T-helper 2 cell treated with Interferon-gamma antibody and Interleukin-4, amounts not matched to agents 5 μg/mL and 100 μg/mL, for 36 hours (primary cell): Measurements from ENCODE around the gene DPH6.

Source experiments
- DNase-seq: peaks from one replicate; pipeline ENCODE4 v3.0.0; 2021; ENCODE audit warnings: low spot score
- H3K27ac Mint-ChIP-seq: one replicate; pipeline ENCODE4 v1.8.0; 2021; ENCODE audit warnings: mild to moderate bottlenecking, mixed read lengths
- H3K27me3 Mint-ChIP-seq: one replicate; pipeline ENCODE4 v1.8.0; 2021; ENCODE audit warnings: low read depth, mixed read lengths
- H3K36me3 Mint-ChIP-seq: one replicate; pipeline ENCODE4 v1.8.0; 2021; ENCODE audit warnings: low read depth, mixed read lengths
- H3K4me1 Mint-ChIP-seq: one replicate; pipeline ENCODE4 v1.8.0; 2021; ENCODE audit warnings: low read depth, mixed read lengths
- H3K4me3 Mint-ChIP-seq: one replicate; pipeline ENCODE4 v1.8.0; 2022; ENCODE audit warnings: mild to moderate bottlenecking, moderate library complexity, mixed read lengths
- H3K9me3 Mint-ChIP-seq: one replicate; pipeline ENCODE4 v1.8.0; 2021; ENCODE audit warnings: mixed read lengths

DPH6 gene

DNA sequence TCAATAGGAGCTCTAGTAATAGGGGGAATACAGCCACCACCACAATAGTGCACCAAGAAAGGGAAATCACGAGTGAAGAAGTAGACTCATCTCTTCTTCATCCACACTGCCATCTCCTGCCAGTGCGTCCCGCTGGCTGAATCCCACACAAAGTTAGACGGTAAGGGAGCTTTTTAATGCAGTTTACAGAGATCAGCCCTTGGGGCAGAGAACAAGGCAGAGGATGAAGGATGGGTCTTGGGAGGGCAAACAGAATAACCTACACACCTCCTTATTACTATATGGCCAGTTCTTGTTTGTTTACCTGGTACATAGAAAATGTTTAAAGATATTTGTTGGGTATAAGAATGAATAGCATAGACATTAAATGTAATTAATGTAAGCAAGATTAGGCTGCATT lies 11.0 kb upstream of the DPH6 start:
- Mint-ChIP-seq H3K4me1 (peaks cover 2% of the 10 kb centered on the region), H3K9me3 (no peaks in the 10 kb centered on the region), H3K27ac (no peak overlapping the region), H3K4me3 (no peak overlapping the region), H3K36me3 (no peaks in the 10 kb centered on the region), H3K27me3 (no peaks in the 10 kb centered on the region)
- DNase-seq, result no peak

DNA sequence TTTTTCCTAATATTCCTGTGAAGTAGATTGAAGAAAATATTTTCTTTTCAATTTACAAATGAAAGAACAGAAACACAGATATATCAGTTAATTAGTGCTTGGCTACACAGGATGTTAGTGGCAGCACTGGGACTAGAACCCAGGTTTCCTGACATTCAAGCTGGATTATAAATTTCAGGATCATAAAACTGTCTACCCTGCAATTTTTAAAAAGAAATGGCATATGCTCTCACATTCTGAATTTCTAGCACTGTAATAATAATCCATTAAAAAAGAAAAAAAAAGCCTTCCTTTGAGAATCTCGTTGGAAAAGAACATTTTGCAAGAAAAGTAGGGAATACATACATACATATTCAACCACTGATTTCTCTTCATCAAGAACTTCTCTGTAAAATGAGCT lies 9.3 kb upstream of the DPH6 start:
- no peak for DNase-seq
- H3K4me3 Mint-ChIP-seq, result no peak overlapping the region
- no peaks in the 10 kb centered on the region for H3K36me3 Mint-ChIP-seq
- no peaks in the 10 kb centered on the region for H3K27me3 Mint-ChIP-seq
- H3K27ac Mint-ChIP-seq, result no peak overlapping the region
- H3K4me1 Mint-ChIP-seq, result peaks cover 2% of the 10 kb centered on the region
- H3K9me3 Mint-ChIP-seq, result no peaks in the 10 kb centered on the region

- DNase-seq, result no peak
- no peak overlapping the region for H3K4me3 Mint-ChIP-seq
- H3K36me3 Mint-ChIP-seq, result no peaks in the 10 kb centered on the region
- H3K27ac Mint-ChIP-seq, result no peak overlapping the region
- H3K9me3 Mint-ChIP-seq, result no peaks in the 10 kb centered on the region
- peaks cover 5% of the 10 kb centered on the region for H3K4me1 Mint-ChIP-seq
- no peaks in the 10 kb centered on the region for H3K27me3 Mint-ChIP-seq
These were observed 5.0 kb upstream of the DPH6 start for GRCh38 chr15:35550957-35551356.

GRCh38 chr15:35549567-35549966 lies 3.6 kb upstream of the DPH6 start:
- H3K4me1 Mint-ChIP-seq, result peaks cover 15% of the 10 kb centered on the region
- H3K4me3 Mint-ChIP-seq, result no peak overlapping the region
- no peak for DNase-seq
- H3K9me3 Mint-ChIP-seq, result no peaks in the 10 kb centered on the region
- no peak overlapping the region for H3K27ac Mint-ChIP-seq
- no peaks in the 10 kb centered on the region for H3K36me3 Mint-ChIP-seq
- H3K27me3 Mint-ChIP-seq, result no peaks in the 10 kb centered on the region

- H3K27ac Mint-ChIP-seq, result no peak overlapping the region
- DNase-seq, result no peak
These were observed 2.5 kb upstream of the DPH6 start for GRCh38 chr15:35548435-35548834.

DNA sequence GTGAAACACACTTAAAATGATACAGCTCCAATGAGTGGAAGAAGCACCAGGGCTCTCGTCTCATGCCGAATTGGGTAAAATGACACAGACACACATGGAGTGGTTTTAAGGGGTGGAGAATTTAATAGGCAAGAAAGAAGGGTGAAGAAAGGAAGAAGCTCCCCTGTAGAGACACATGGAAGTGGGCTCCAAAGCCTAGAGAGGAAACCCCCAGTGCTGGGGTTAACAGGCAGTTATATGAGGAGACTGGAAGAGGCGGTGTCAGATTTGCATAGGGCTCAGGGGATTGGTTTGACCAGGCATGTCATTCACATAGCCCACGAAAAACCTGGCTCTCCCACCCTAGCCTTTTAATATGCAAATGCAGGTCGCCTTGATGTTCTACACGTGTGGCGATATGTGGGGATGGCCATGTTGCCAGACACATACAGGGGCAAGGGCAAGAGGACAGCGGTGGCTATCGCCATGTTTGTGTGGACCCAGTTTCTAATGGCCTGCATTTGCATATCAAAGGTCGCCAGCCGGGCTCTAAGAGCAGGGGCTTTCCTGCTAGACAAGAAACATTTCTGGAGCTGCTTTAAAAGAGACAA lies 1.9 kb upstream of the DPH6 start:
- H3K27ac Mint-ChIP-seq, result no peak overlapping the region
- no peak overlapping the region for H3K4me3 Mint-ChIP-seq
- peaks cover 15% of the 10 kb centered on the region for H3K4me1 Mint-ChIP-seq
- H3K36me3 Mint-ChIP-seq, result no peaks in the 10 kb centered on the region
- H3K27me3 Mint-ChIP-seq, result no peaks in the 10 kb centered on the region
- no peak for DNase-seq
- H3K9me3 Mint-ChIP-seq, result no peaks in the 10 kb centered on the region

More at GRCh38 chr15:35548435-35548834, 2.5 kb upstream of the DPH6 start:
- no peak overlapping the region for H3K4me3 Mint-ChIP-seq
- H3K9me3 Mint-ChIP-seq, result no peaks in the 10 kb centered on the region
- no peaks in the 10 kb centered on the region for H3K27me3 Mint-ChIP-seq
- H3K4me1 Mint-ChIP-seq, result peaks cover 15% of the 10 kb centered on the region
- no peaks in the 10 kb centered on the region for H3K36me3 Mint-ChIP-seq

- Mint-ChIP-seq H3K4me3 (peak overlapping the region; percentile 93), H3K27ac (peak overlapping the region; percentile 78)
These were observed 781 bp upstream of the DPH6 start for GRCh38 chr15:35546511-35547381.

GRCh38 chr15:35545316-35545823 lies 595 bp downstream of the DPH6 start:
- Mint-ChIP-seq H3K4me1 (peaks cover 15% of the 10 kb centered on the region), H3K36me3 (no peaks in the 10 kb centered on the region), H3K27me3 (no peaks in the 10 kb centered on the region), H3K4me3 (peak overlapping the region; percentile 93), H3K9me3 (no peaks in the 10 kb centered on the region), H3K27ac (peak overlapping the region; percentile 98)
- peak; percentile 16 for DNase-seq

More at GRCh38 chr15:35546511-35547381, 781 bp upstream of the DPH6 start:
- no peak for DNase-seq
- Mint-ChIP-seq H3K36me3 (no peaks in the 10 kb centered on the region), H3K27me3 (no peaks in the 10 kb centered on the region), H3K9me3 (no peaks in the 10 kb centered on the region), H3K4me1 (peaks cover 15% of the 10 kb centered on the region)

DNA sequence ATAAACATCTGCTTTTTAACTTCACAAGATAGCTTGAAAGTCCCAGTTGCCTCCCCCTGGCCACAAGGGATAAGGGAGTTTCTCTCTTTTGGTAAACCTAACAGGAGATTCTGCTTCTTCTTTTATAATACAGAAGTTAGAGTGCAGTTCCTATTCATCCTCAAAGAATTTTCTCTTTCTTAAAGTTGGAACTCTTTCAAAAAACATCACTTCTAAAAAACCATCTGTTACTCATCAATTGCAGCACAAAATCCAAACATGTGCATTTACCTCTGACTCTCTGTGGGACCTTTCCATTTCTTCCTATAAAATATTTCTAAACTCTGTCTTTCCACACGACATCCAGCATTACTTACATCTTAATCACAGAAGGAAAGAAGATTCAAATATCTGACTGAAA lies 5.1 kb downstream of the DPH6 start:
- DNase-seq, result no peak
- Mint-ChIP-seq H3K27me3 (no peaks in the 10 kb centered on the region), H3K4me3 (no peak overlapping the region), H3K9me3 (no peaks in the 10 kb centered on the region), H3K27ac (no peak overlapping the region), H3K36me3 (no peaks in the 10 kb centered on the region), H3K4me1 (peaks cover 10% of the 10 kb centered on the region)

GRCh38 chr15:35540021-35540420 lies 5.9 kb downstream of the DPH6 start:
- Mint-ChIP-seq H3K9me3 (no peaks in the 10 kb centered on the region), H3K27ac (no peak overlapping the region), H3K36me3 (no peaks in the 10 kb centered on the region), H3K4me3 (no peak overlapping the region), H3K27me3 (no peaks in the 10 kb centered on the region), H3K4me1 (peaks cover 5% of the 10 kb centered on the region)
- no peak for DNase-seq

DNA sequence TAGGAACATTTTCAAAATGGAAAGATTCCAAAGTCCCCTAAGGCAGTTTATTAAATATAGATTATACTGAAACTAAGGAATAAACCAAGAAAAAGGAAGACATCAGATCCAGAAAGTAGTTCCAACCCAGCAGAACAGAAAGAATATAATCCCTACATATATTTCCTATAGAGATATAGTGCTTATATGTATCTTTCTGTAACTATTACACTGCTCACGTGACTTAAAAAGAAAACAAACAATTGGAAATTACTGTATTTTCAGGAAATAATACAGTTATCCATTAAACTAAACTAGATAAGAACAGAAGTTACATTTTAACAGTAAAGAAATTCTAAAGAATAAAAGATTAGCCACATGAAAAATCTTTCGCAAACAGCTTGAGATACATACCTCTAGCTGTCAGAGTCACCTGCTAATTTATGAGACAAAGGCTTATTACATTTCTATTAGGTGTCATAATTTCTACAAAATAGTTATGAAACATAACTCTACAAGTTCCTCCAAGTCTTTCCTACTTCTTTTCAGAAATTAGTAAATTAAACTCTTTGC lies 10.5 kb downstream of the DPH6 start:
- no peaks in the 10 kb centered on the region for H3K27me3 Mint-ChIP-seq
- no peak overlapping the region for H3K4me3 Mint-ChIP-seq
- no peak for DNase-seq
- H3K9me3 Mint-ChIP-seq, result peaks cover 2% of the 10 kb centered on the region
- H3K36me3 Mint-ChIP-seq, result peaks cover 10% of the 10 kb centered on the region
- no peaks in the 10 kb centered on the region for H3K4me1 Mint-ChIP-seq
- no peak overlapping the region for H3K27ac Mint-ChIP-seq

GRCh38 chr15:35533130-35534110 lies 12.5 kb downstream of the DPH6 start:
- H3K4me1 Mint-ChIP-seq, result no peaks in the 10 kb centered on the region
- H3K4me3 Mint-ChIP-seq, result no peak overlapping the region
- no peak for DNase-seq
- H3K36me3 Mint-ChIP-seq, result peaks cover 24% of the 10 kb centered on the region
- H3K9me3 Mint-ChIP-seq, result peaks cover 17% of the 10 kb centered on the region
- H3K27me3 Mint-ChIP-seq, result no peaks in the 10 kb centered on the region
- H3K27ac Mint-ChIP-seq, result no peak overlapping the region

DNA sequence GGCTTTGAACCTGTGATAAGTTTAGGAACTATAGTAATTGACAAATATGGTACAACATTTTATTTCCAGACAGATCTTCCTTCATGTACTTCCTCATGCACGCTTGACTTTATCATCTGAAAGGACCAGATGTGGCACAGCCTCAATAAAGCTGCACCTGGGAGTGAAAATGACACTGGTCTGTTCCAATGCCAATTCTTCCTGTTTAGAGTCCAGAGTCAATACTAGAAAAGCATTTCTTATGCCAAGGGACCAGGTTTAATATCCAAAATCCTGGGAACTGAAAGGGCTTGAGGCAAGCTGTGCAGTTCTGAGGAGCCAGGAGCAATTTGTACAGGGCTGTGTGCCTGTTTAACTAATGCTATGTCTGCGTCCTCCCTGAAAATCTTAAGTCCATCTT lies 15.3 kb downstream of the DPH6 start:
- Mint-ChIP-seq H3K4me1 (no peaks in the 10 kb centered on the region), H3K27me3 (no peaks in the 10 kb centered on the region), H3K27ac (no peak overlapping the region), H3K36me3 (peaks cover 24% of the 10 kb centered on the region), H3K9me3 (peaks cover 19% of the 10 kb centered on the region), H3K4me3 (no peak overlapping the region)
- no peak for DNase-seq
